NCI-H146 (cell line): ENCODE measurements around the gene IFI44L.

Experiments used
- DNase-seq: peaks from one replicate; lab custom pipeline; 2025; lab: John Stamatoyannopoulos, UW

Gene IFI44L

GRCh38 chr1:78688697-78689096 is 68.4 kb downstream of the IFI44L start:
- DNase-seq: no peak

- no peak for DNase-seq
Measured at GRCh38 chr1:78690516-78690915, 70.3 kb downstream of the IFI44L start.

GRCh38 chr1:78691995-78692747 is 71.9 kb downstream of the IFI44L start:
- no peak for DNase-seq
